Tongue (tissue), 2 donors: Measurements from ENCODE around the gene ACTMAP. TPM values are rescaled to one million over a fixed set of nuclear protein-coding genes. Genes with fewer than 3 reads are reported as not detected.

Experiments used
- DNase-seq: peaks from one replicate; pipeline ENCODE4 v3.0.0-alpha.2; 2015
- total RNA-seq: library from RNA; depleted of rRNA; stranded (reverse); fragments of >200 nt; gene quantifications from one replicate; pipeline ENCODE4 v1.2.3, GENCODE V29; 2014

ACTMAP gene
- total RNA-seq, 1 donor from 2014 or later, result 1.3 TPM

GRCh38 chr19:40718774-40719391 is 31.4 kb downstream of the ACTMAP start:
- peak; percentile 55 for DNase-seq

- peak; percentile 28 for DNase-seq
Observed at GRCh38 chr19:40717880-40718773, 32.1 kb downstream of the ACTMAP start.

- DNase-seq, result no peak
Observed at GRCh38 chr19:40717325-40717879, 32.9 kb downstream of the ACTMAP start.

- DNase-seq, result peak; percentile 100
Observed at GRCh38 chr19:40716482-40717324, 33.6 kb downstream of the ACTMAP start, which contains the start of the genes COQ8B and ITPKC. Gene COQ8B, minus strand, starts transcription at chr19:40716886. Its CDS starts 2,254 bp downstream, at chr19:40714632. Gene ITPKC, plus strand, starts transcription at chr19:40717112. Its CDS starts 24 bp downstream, at chr19:40717136.

- DNase-seq, result no peak
Observed at GRCh38 chr19:40716031-40716481, 34.2 kb downstream of the ACTMAP start.

- peak; percentile 98 for DNase-seq
Observed at GRCh38 chr19:40714441-40715299, 35.6 kb downstream of the ACTMAP start.

GRCh38 chr19:40713939-40714338 is 36.3 kb downstream of the ACTMAP start:
- DNase-seq, result no peak

- no peak for DNase-seq
Observed at GRCh38 chr19:40709817-40710216, 40.5 kb downstream of the ACTMAP start.

GRCh38 chr19:40707615-40708014 is 42.7 kb downstream of the ACTMAP start:
- no peak for DNase-seq

- DNase-seq, result peak; percentile 17
Observed at GRCh38 chr19:40705950-40706619, 44.2 kb downstream of the ACTMAP start.

- DNase-seq, result no peak
Observed at GRCh38 chr19:40705362-40705651, 45.0 kb downstream of the ACTMAP start.

- DNase-seq, result no peak
Observed at GRCh38 chr19:40704491-40705361, 45.6 kb downstream of the ACTMAP start.

GRCh38 chr19:40703029-40703755 is 47.1 kb downstream of the ACTMAP start:
- DNase-seq, result no peak

- DNase-seq, result peak; percentile 51
Observed at GRCh38 chr19:40702337-40703012, 47.8 kb downstream of the ACTMAP start.

- DNase-seq, result no peak
Observed at GRCh38 chr19:40701758-40702157, 48.5 kb downstream of the ACTMAP start.

- DNase-seq, result no peak
Observed at GRCh38 chr19:40700083-40700482, 50.2 kb downstream of the ACTMAP start.

- no peak for DNase-seq
Observed at GRCh38 chr19:40697007-40697406, 53.3 kb downstream of the ACTMAP start.

GRCh38 chr19:40695881-40696280 is 54.4 kb downstream of the ACTMAP start:
- DNase-seq, result no peak
